ENCODE measurements around the gene RHOT2.

RHOT2 gene

GRCh38 chr16:652454-653305, 15.3 kb upstream of the RHOT2 start:
- Histone ChIP-seq H4K91ac (ENCODE audit: low read depth, low read length, poor library complexity) (no peak overlapping the region), H3K27me3 (ENCODE audit: control insufficient read depth in 3 of 3, insufficient read depth in 3 of 3, low read depth in 1 of 3, low read length in 3 of 3) (no peaks in the 10 kb centered on the region), H3K4me2 (ENCODE audit: insufficient read depth, low read length, poor library complexity, severe bottlenecking) (no peak overlapping the region), H3K36me3 (replicated peaks in 1 of 2; ENCODE audit: control insufficient read depth in 2 of 2, insufficient read depth in 2 of 2, low read length in 2 of 2) (peaks cover 5 to 57% of the 10 kb centered on the region in 2 donors), H2BK120ac (ENCODE audit: low read depth, low read length) (no peak overlapping the region), H2AK5ac (ENCODE audit: low read depth, low read length) (no peak overlapping the region), H3K27ac (replicated peaks; ENCODE audit: low read length) (no peak overlapping the region), H3K9ac (ENCODE audit: low read depth, low read length, poor library complexity) (no peak overlapping the region), H3K23ac (ENCODE audit: low read depth, low read length, poor library complexity) (no peak overlapping the region), H2BK12ac (ENCODE audit: low read length) (no peak overlapping the region), H3K14ac (ENCODE audit: low read length) (no peak overlapping the region), H3K18ac (ENCODE audit: low read length) (no peak overlapping the region), H4K8ac (ENCODE audit: low read depth, low read length) (no peak overlapping the region), H2BK5ac (ENCODE audit: low read length) (peak overlapping the region; percentile 39), H3K4ac (ENCODE audit: low read length) (no peak overlapping the region), H3K9me3 (replicated peaks in 1 of 2; ENCODE audit: control insufficient read depth in 2 of 2, insufficient read depth in 1 of 2, low read depth in 1 of 2, low read length in 2 of 2) (no peaks in the 10 kb centered on the region), H2AFZ (ENCODE audit: low read length) (no peak overlapping the region), H2BK15ac (ENCODE audit: low read length) (no peak overlapping the region), H3K4me1 (ENCODE audit: control insufficient read depth in 2 of 2, insufficient read depth in 1 of 2, low read depth in 1 of 2, low read length in 2 of 2) (peaks cover 9 to 16% of the 10 kb centered on the region in 2 donors), H3K79me1 (ENCODE audit: low read depth, low read length) (peaks cover 8% of the 10 kb centered on the region), H3K4me3 (ENCODE audit: low read length in 2 of 2) (no peak overlapping the region)
- WGBS, 2 donors (ENCODE audit: extremely low coverage in 2 of 2, insufficient read length in 2 of 2, insufficient replicate concordance in 1 of 2): no CpG with 5 or more reads among the region's 28 CpGs
- DNase-seq (ENCODE audit: low spot score): no peak

- DNase-seq (ENCODE audit: low spot score): no peak
- Histone ChIP-seq H3K27ac (replicated peaks; ENCODE audit: low read length) (no peak overlapping the region), H3K14ac (ENCODE audit: low read length) (no peak overlapping the region), H2BK15ac (ENCODE audit: low read length) (no peak overlapping the region), H4K8ac (ENCODE audit: low read depth, low read length) (no peak overlapping the region), H3K9me3 (replicated peaks in 1 of 2; ENCODE audit: control insufficient read depth in 2 of 2, insufficient read depth in 1 of 2, low read depth in 1 of 2, low read length in 2 of 2) (no peaks in the 10 kb centered on the region), H3K4me1 (ENCODE audit: control insufficient read depth in 2 of 2, insufficient read depth in 1 of 2, low read depth in 1 of 2, low read length in 2 of 2) (peaks cover 4 to 7% of the 10 kb centered on the region in 2 donors), H3K27me3 (ENCODE audit: control insufficient read depth in 3 of 3, insufficient read depth in 3 of 3, low read depth in 1 of 3, low read length in 3 of 3) (no peaks in the 10 kb centered on the region), H2AFZ (ENCODE audit: low read length) (no peak overlapping the region), H2BK12ac (ENCODE audit: low read length) (no peak overlapping the region), H2BK5ac (ENCODE audit: low read length) (no peak overlapping the region), H3K4me2 (ENCODE audit: insufficient read depth, low read length, poor library complexity, severe bottlenecking) (no peak overlapping the region), H3K9ac (ENCODE audit: low read depth, low read length, poor library complexity) (peak overlapping the region; percentile 60), H4K91ac (ENCODE audit: low read depth, low read length, poor library complexity) (no peak overlapping the region), H3K79me1 (ENCODE audit: low read depth, low read length) (peaks cover 7% of the 10 kb centered on the region), H3K4ac (ENCODE audit: low read length) (no peak overlapping the region), H3K36me3 (replicated peaks in 1 of 2; ENCODE audit: control insufficient read depth in 2 of 2, insufficient read depth in 2 of 2, low read length in 2 of 2) (peaks cover 9 to 70% of the 10 kb centered on the region in 2 donors), H3K4me3 (ENCODE audit: low read length in 2 of 2) (no peak overlapping the region), H2AK5ac (ENCODE audit: low read depth, low read length) (no peak overlapping the region), H2BK120ac (ENCODE audit: low read depth, low read length) (no peak overlapping the region), H3K23ac (ENCODE audit: low read depth, low read length, poor library complexity) (peak overlapping the region; percentile 17), H3K18ac (ENCODE audit: low read length) (no peak overlapping the region)
- WGBS, 2 donors (ENCODE audit: extremely low coverage in 2 of 2, insufficient read length in 2 of 2, insufficient replicate concordance in 1 of 2): no CpG with 5 or more reads among the region's 12 CpGs
Measured at GRCh38 chr16:654034-654433, 13.9 kb upstream of the RHOT2 start.

- no peak overlapping the region for H2BK12ac ChIP-seq (ENCODE audit: low read length)
- peak overlapping the region; percentile 44 for H3K9ac ChIP-seq (ENCODE audit: low read depth, low read length, poor library complexity)
- no CpG with 5 or more reads among the region's 22 CpGs for WGBS, 2 donors (ENCODE audit: extremely low coverage in 2 of 2, insufficient read length in 2 of 2, insufficient replicate concordance in 1 of 2)
- peaks cover 11 to 80% of the 10 kb centered on the region in 2 donors for H3K36me3 ChIP-seq (replicated peaks in 1 of 2; ENCODE audit: control insufficient read depth in 2 of 2, insufficient read depth in 2 of 2, low read length in 2 of 2)
- no peak overlapping the region for H3K27ac ChIP-seq (replicated peaks; ENCODE audit: low read length)
- H3K14ac ChIP-seq (ENCODE audit: low read length): no peak overlapping the region
- peaks cover 3 to 6% of the 10 kb centered on the region in 2 donors for H3K4me1 ChIP-seq (ENCODE audit: control insufficient read depth in 2 of 2, insufficient read depth in 1 of 2, low read depth in 1 of 2, low read length in 2 of 2)
- no peaks in the 10 kb centered on the region for H3K27me3 ChIP-seq (ENCODE audit: control insufficient read depth in 3 of 3, insufficient read depth in 3 of 3, low read depth in 1 of 3, low read length in 3 of 3)
- H3K4me3 ChIP-seq (ENCODE audit: low read length in 2 of 2): no peak overlapping the region
- no peak overlapping the region for H2BK15ac ChIP-seq (ENCODE audit: low read length)
- peaks cover 16% of the 10 kb centered on the region for H3K79me1 ChIP-seq (ENCODE audit: low read depth, low read length)
- no peak overlapping the region for H4K8ac ChIP-seq (ENCODE audit: low read depth, low read length)
- no peaks in the 10 kb centered on the region for H3K9me3 ChIP-seq (replicated peaks in 1 of 2; ENCODE audit: control insufficient read depth in 2 of 2, insufficient read depth in 1 of 2, low read depth in 1 of 2, low read length in 2 of 2)
- H3K4ac ChIP-seq (ENCODE audit: low read length): no peak overlapping the region
- H2AK5ac ChIP-seq (ENCODE audit: low read depth, low read length): no peak overlapping the region
- no peak overlapping the region for H2BK5ac ChIP-seq (ENCODE audit: low read length)
- no peak overlapping the region for H3K4me2 ChIP-seq (ENCODE audit: insufficient read depth, low read length, poor library complexity, severe bottlenecking)
- no peak overlapping the region for H3K18ac ChIP-seq (ENCODE audit: low read length)
- H4K91ac ChIP-seq (ENCODE audit: low read depth, low read length, poor library complexity): no peak overlapping the region
- H3K23ac ChIP-seq (ENCODE audit: low read depth, low read length, poor library complexity): no peak overlapping the region
- H2AFZ ChIP-seq (ENCODE audit: low read length): no peak overlapping the region
- no peak overlapping the region for H2BK120ac ChIP-seq (ENCODE audit: low read depth, low read length)
- DNase-seq (ENCODE audit: low spot score): no peak
Measured at GRCh38 chr16:657487-657886, 10.4 kb upstream of the RHOT2 start.

GRCh38 chr16:658679-659571, 9.0 kb upstream of the RHOT2 start:
- H2BK15ac ChIP-seq (ENCODE audit: low read length): peak overlapping the region; percentile 43
- no CpG with 5 or more reads among the region's 35 CpGs for WGBS, 2 donors (ENCODE audit: extremely low coverage in 2 of 2, insufficient read length in 2 of 2, insufficient replicate concordance in 1 of 2)
- H3K4ac ChIP-seq (ENCODE audit: low read length): no peak overlapping the region
- H4K8ac ChIP-seq (ENCODE audit: low read depth, low read length): no peak overlapping the region
- no peak overlapping the region for H2AK5ac ChIP-seq (ENCODE audit: low read depth, low read length)
- no peak overlapping the region for H2AFZ ChIP-seq (ENCODE audit: low read length)
- H3K36me3 ChIP-seq (replicated peaks in 1 of 2; ENCODE audit: control insufficient read depth in 2 of 2, insufficient read depth in 2 of 2, low read length in 2 of 2): peaks cover 14 to 71% of the 10 kb centered on the region in 2 donors
- no peaks in the 10 kb centered on the region for H3K9me3 ChIP-seq (replicated peaks in 1 of 2; ENCODE audit: control insufficient read depth in 2 of 2, insufficient read depth in 1 of 2, low read depth in 1 of 2, low read length in 2 of 2)
- H3K27me3 ChIP-seq (ENCODE audit: control insufficient read depth in 3 of 3, insufficient read depth in 3 of 3, low read depth in 1 of 3, low read length in 3 of 3): no peaks in the 10 kb centered on the region
- peak overlapping the region in 1 of 2 donors; percentile 52 for H3K4me3 ChIP-seq (ENCODE audit: low read length in 2 of 2)
- H3K4me1 ChIP-seq (ENCODE audit: control insufficient read depth in 2 of 2, insufficient read depth in 1 of 2, low read depth in 1 of 2, low read length in 2 of 2): peaks cover 3 to 6% of the 10 kb centered on the region in 2 donors
- no peak overlapping the region for H3K18ac ChIP-seq (ENCODE audit: low read length)
- peak overlapping the region; percentile 21 for H3K9ac ChIP-seq (ENCODE audit: low read depth, low read length, poor library complexity)
- H2BK5ac ChIP-seq (ENCODE audit: low read length): no peak overlapping the region
- H2BK120ac ChIP-seq (ENCODE audit: low read depth, low read length): no peak overlapping the region
- no peak overlapping the region for H4K91ac ChIP-seq (ENCODE audit: low read depth, low read length, poor library complexity)
- H3K27ac ChIP-seq (replicated peaks; ENCODE audit: low read length): no peak overlapping the region
- H3K14ac ChIP-seq (ENCODE audit: low read length): no peak overlapping the region
- peaks cover 13% of the 10 kb centered on the region for H3K79me1 ChIP-seq (ENCODE audit: low read depth, low read length)
- no peak overlapping the region for H3K23ac ChIP-seq (ENCODE audit: low read depth, low read length, poor library complexity)
- no peak overlapping the region for H3K4me2 ChIP-seq (ENCODE audit: insufficient read depth, low read length, poor library complexity, severe bottlenecking)
- no peak for DNase-seq (ENCODE audit: low spot score)
- no peak overlapping the region for H2BK12ac ChIP-seq (ENCODE audit: low read length)

Data from neuronal stem cell (in vitro differentiated cells).